Neural cell (in vitro differentiated cells): ENCODE data around the gene BTBD16. TPM values are rescaled to one million over a fixed set of nuclear protein-coding genes. Genes with fewer than 3 reads are reported as not detected.

Experiments used
- H2AFZ ChIP-seq: fragments of 200-600, 300-800 bp; sonication (generic), shearing (Covaris generic); 2 replicates; pipeline ENCODE4 v1.6.0; 2014; ENCODE audit warnings: low read depth, mild to moderate bottlenecking, antibody characterized with exemption, low read length, moderate library complexity
- H3F3A ChIP-seq: fragments of 200-600 bp; shearing (Covaris generic); 2 replicates; pipeline ENCODE4 v1.6.1; 2016; ENCODE audit warnings: mild to moderate bottlenecking, moderate library complexity, mixed read lengths, antibody characterized with exemption, low read length; ENCODE audit not compliant: insufficient read depth, poor library complexity, severe bottlenecking
- H3K27ac ChIP-seq: fragments of 200-600, 300-800 bp; sonication (generic), shearing (Covaris generic); 2 replicates; pipeline ENCODE4 v1.5.1; 2014; ENCODE audit warnings: mild to moderate bottlenecking, low read length, moderate library complexity
- H3K27me3 ChIP-seq: fragments of 300-800, 200-600 bp; sonication (generic), shearing (Covaris generic); 2 replicates; pipeline ENCODE4 v1.6.0; 2014; ENCODE audit warnings: mild to moderate bottlenecking, low read depth, low read length, moderate library complexity; ENCODE audit not compliant: insufficient read depth
- H3K36me3 ChIP-seq: fragments of 300-800, 200-600 bp; sonication (generic), shearing (Covaris generic); 2 replicates; pipeline ENCODE4 v1.5.1; 2014; ENCODE audit warnings: mild to moderate bottlenecking, antibody characterized with exemption, low read length, moderate library complexity; ENCODE audit not compliant: insufficient read depth
- H3K4me2 ChIP-seq: fragments of 300-800, 200-600 bp; sonication (generic), shearing (Covaris generic); 2 replicates; pipeline ENCODE4 v1.6.0; 2014; ENCODE audit warnings: mild to moderate bottlenecking, low read length
- H3K4me3 ChIP-seq: fragments of 300-800, 200-600 bp; sonication (generic), shearing (Covaris generic); 2 replicates; pipeline ENCODE4 v1.5.1; 2014; ENCODE audit warnings: mild to moderate bottlenecking, low read length, moderate library complexity
- H3K79me2 ChIP-seq: fragments of 200-600 bp; shearing (Covaris generic); replicated peaks from 2 replicates; pipeline ENCODE4 v1.6.0; 2014; ENCODE audit warnings: mild to moderate bottlenecking, low read length, moderate library complexity; ENCODE audit not compliant: insufficient read depth
- H3K9ac ChIP-seq: fragments of 300-800, 200-600 bp; sonication (generic), shearing (Covaris generic); 2 replicates; pipeline ENCODE4 v1.6.1; 2016; ENCODE audit warnings: mild to moderate bottlenecking, low read length, mixed read lengths
- H3K9me2 ChIP-seq: fragments of 200-600 bp; shearing (Covaris generic); 2 replicates; pipeline ENCODE4 v1.6.1; 2016; ENCODE audit warnings: mild to moderate bottlenecking, low read length, mixed read lengths; ENCODE audit not compliant: insufficient read depth
- H3K9me3 ChIP-seq: fragments of 200-600, 300-800 bp; sonication (generic), shearing (Covaris generic); 2 replicates; pipeline ENCODE4 v1.6.1; 2016; ENCODE audit warnings: mild to moderate bottlenecking, mixed run types, low read length, moderate library complexity, mixed read lengths
- H4K20me1 ChIP-seq: fragments of 200-600 bp; shearing (Covaris generic); 2 replicates; pipeline ENCODE4 v1.6.1; 2016; ENCODE audit warnings: mild to moderate bottlenecking, mixed run types; ENCODE audit not compliant: insufficient read depth
- CTCF ChIP-seq: fragments of 450-650 bp; IDR thresholded peaks from 2 replicates; pipeline ENCODE4 v1.5.1; 2014; ENCODE audit warnings: antibody characterized with exemption, mild to moderate bottlenecking, moderate library complexity; ENCODE audit not compliant: poor library complexity, severe bottlenecking
- EP300 ChIP-seq: fragments of 450-650 bp; conservative IDR thresholded peaks from 2 replicates; pipeline ENCODE4 v1.6.1; 2014; ENCODE audit warnings: antibody characterized with exemption, mild to moderate bottlenecking, moderate library complexity; ENCODE audit not compliant: poor library complexity, severe bottlenecking
- EZH2 ChIP-seq: fragments of 200-600, 300-800 bp; shearing (Covaris generic), sonication (generic); IDR thresholded peaks from 2 replicates; pipeline ENCODE4 v1.6.1; 2014; ENCODE audit warnings: antibody characterized with exemption, low read length, borderline replicate concordance, mild to moderate bottlenecking; ENCODE audit not compliant: insufficient read depth, poor library complexity, severe bottlenecking
- MXI1 ChIP-seq: fragments of 450-650 bp; conservative IDR thresholded peaks from 2 replicates; pipeline ENCODE4 v1.6.1; 2014; ENCODE audit warnings: antibody characterized with exemption, mild to moderate bottlenecking; ENCODE audit not compliant: poor library complexity, severe bottlenecking
- POLR2AphosphoS5 ChIP-seq: IDR thresholded peaks from 2 replicates; pipeline ENCODE4 v1.6.1; 2012
- RAD21 ChIP-seq: fragments of 450-650 bp; conservative IDR thresholded peaks from 2 replicates; pipeline ENCODE4 v1.6.1; 2014; ENCODE audit warnings: antibody characterized with exemption, mild to moderate bottlenecking, moderate library complexity
- REST ChIP-seq: IDR thresholded peaks from 2 replicates; pipeline ENCODE4 v1.6.1; 2012; ENCODE audit warnings: borderline replicate concordance
- SMC3 ChIP-seq: fragments of 450-650 bp; conservative IDR thresholded peaks from 2 replicates; pipeline ENCODE4 v1.6.1; 2014; ENCODE audit warnings: antibody characterized with exemption, mild to moderate bottlenecking, moderate library complexity; ENCODE audit not compliant: poor library complexity
- TAF1 ChIP-seq: IDR thresholded peaks from 2 replicates; pipeline ENCODE4 v1.6.1; 2012; ENCODE audit warnings: low read depth
- polyA plus RNA-seq: library from polyadenylated mRNA; depleted of rRNA; stranded (reverse); fragments of >200 nt; gene quantifications from 2 replicates; pipeline ENCODE4 v1.2.3, GENCODE V29; 2014

Gene BTBD16
- polyA plus RNA-seq, 1 donor from 2014 or later: not detected

- Histone ChIP-seq H3K27ac (no peak overlapping the region), H3F3A (no peaks in the 10 kb centered on the region), H3K79me2 (no peaks in the 10 kb centered on the region), H2AFZ (no peak overlapping the region), H3K4me3 (no peak overlapping the region), H3K27me3 (no peaks in the 10 kb centered on the region), H3K9me2 (no peaks in the 10 kb centered on the region), H3K9me3 (no peaks in the 10 kb centered on the region), H3K36me3 (no peaks in the 10 kb centered on the region), H3K4me2 (no peak overlapping the region), H4K20me1 (no peaks in the 10 kb centered on the region), H3K9ac (no peak overlapping the region)
- no peak for TF ChIP-seq SMC3
- TF ChIP-seq MXI1: no peak
- no peak for TF ChIP-seq POLR2AphosphoS5
- no peak for TF ChIP-seq EP300
- no peak for TF ChIP-seq RAD21
- TF ChIP-seq EZH2: no peak
- TF ChIP-seq REST: no peak
- TF ChIP-seq TAF1: no peak
- TF ChIP-seq CTCF: no peak
Observed at GRCh38 chr10:122307669-122308416, 36.7 kb downstream of the BTBD16 start.

GRCh38 chr10:122308417-122309141, 37.5 kb downstream of the BTBD16 start:
- Histone ChIP-seq H3K9me3 (no peaks in the 10 kb centered on the region), H3F3A (no peaks in the 10 kb centered on the region), H3K79me2 (no peaks in the 10 kb centered on the region), H4K20me1 (no peaks in the 10 kb centered on the region), H2AFZ (no peak overlapping the region), H3K36me3 (no peaks in the 10 kb centered on the region), H3K4me3 (no peak overlapping the region), H3K4me2 (no peak overlapping the region), H3K9me2 (no peaks in the 10 kb centered on the region), H3K27me3 (no peaks in the 10 kb centered on the region), H3K27ac (no peak overlapping the region), H3K9ac (no peak overlapping the region)
- no peak for TF ChIP-seq REST
- no peak for TF ChIP-seq POLR2AphosphoS5
- TF ChIP-seq EP300: no peak
- TF ChIP-seq EZH2: no peak
- TF ChIP-seq SMC3: no peak
- no peak for TF ChIP-seq RAD21
- TF ChIP-seq TAF1: no peak
- TF ChIP-seq CTCF: no peak
